Activated CD4-positive, alpha-beta T cell treated with anti-CD3 and anti-CD28 coated beads, Interleukin-2, amount 50 U/mL, for 24 hours (primary cell): ENCODE data around the gene TCP11.

Source experiments
- DNase-seq, 2 donors: peaks; one replicate each; pipeline ENCODE4 v3.0.0-alpha.2; 2020; ENCODE audit warnings: low read depth in 1 of 2, low spot score in 1 of 2

The TCP11 gene

DNA sequence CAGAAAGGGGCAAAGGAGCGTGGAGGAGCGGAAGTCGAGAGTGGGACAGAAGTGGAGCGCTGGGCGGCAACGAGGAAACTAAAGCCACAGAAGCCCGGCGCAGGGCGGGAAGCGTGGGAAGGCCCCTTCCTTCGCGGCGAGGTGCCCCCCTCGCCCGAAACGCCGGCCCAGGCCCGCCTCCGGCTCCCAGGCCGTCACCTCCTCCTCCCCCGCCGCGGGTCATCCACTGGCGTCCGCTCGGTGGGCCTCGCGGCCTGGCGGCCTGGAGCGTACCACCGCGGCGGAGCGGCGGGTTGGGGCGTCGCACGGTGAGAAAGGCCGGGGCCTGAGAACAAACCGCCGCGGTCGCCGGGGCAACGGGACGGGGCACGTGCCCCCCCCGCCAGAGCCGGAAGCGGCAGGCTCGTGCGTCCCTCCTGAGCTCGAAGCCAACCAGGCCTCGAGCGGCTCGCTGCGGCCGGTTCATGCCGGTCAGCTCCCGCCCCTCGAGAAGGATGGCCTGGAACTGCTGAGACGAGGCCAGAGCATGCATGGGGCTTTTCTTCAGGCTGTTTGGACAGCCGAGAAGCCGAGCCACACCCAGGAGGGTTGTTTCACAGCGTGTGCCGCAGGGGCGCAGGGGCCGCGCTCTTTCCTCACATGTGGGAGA lies at the start of gene TCP11:
TSS of gene TCP11 (minus strand) at position 333 of the 649 bp plus-strand sequence. CDS start 469 bp downstream, outside the sequence.
- no peak for DNase-seq

DNA sequence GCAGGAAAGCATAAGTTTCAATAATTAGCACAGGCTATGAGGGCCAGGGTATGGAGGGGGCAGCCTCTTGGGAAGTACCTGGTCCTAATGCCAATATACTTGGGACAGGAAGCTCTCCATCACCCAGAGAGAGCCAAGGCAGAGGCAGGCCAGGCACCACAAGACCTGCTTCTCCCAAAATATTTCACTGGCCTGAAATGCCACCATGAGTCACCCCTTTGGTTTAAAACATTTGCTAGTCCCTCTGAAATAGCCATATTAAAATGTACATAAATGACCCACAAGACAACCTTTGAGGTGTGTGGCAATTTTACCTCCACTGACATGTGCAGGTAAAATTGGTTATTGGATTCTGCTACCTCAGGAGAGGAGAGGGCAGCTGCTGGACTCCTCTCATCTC lies 49.2 kb upstream of the TCP11 start:
- no peak for DNase-seq

DNA sequence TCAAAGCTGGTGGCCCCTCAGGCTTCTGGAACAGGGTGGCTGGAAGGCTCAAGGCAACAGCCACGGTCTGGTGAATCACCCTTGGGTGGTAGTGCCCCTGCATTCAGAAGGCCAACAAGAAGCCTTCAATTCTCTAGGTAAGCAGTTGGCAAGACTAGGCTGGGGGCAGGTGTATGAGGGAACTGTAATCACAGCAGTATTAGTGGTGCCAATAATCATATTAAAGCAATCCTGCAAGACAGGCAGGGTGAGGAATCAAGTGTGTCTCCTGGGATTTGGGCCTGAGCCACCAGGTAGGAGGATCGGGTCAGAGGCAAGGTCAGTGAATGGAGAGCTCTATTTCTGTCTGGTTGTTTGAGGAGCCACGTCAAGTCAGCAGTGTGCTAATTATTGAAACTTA lies 47.7 kb upstream of the TCP11 start:
- no peak for DNase-seq

DNA sequence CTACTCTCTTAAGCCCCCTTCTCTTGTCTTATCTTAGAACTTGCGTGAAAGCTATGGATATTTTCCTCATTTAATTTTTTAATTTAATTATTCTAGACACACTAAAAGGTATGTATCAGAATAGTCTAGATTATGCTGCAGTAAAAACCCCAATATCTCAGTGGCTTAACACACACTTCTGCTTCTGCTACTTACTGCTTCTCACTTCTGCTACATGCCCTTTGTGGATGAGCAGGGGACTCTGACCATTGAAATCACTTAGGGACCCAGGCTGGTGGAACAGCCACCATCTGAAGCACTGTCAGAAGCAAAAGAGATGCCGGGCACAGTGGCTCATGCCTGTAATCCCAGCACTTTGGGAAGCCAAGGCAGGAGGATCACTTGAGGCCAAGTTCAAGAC lies 45.4 kb upstream of the TCP11 start:
- DNase-seq, result no peak

DNA sequence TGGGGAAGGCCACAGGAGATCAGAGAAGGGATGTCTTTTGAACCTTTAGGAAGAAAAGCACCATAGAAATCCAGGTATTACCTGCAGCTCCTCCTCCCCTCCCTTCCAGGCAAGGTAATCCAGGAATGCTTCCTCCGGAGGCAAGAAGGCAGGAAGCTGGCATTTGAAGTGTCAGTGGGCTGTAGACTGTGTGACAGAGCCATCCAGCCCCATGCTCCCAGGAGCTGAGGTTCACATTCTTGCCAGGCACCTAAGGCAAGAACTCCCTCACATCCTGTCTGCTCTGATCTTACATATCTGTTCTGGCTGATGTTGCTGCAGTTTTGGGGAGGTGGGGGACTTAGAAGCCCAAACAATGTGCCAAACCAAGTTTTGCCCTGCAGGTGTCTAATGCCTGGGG lies 44.8 kb upstream of the TCP11 start:
- no peak for DNase-seq

DNA sequence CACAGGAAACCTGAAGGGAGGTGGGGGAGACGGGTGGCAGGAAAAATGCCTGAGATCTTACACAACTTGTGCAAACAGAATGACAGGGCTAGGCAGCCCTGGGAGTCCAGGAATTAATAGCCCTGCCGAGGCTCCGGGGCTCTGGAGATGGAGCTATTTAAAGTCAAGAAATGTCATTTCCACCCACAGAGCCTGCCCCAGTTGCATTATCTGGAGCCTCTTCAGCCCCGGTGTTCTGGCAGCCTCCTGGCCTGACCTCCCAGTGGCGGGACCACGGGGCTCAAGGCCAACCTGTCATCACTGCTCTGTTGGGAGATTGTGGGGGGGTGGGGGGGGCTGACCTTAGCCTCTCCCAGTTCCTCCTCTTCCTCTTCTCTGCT lies 44.2 kb upstream of the TCP11 start:
- DNase-seq, result no peak

DNA sequence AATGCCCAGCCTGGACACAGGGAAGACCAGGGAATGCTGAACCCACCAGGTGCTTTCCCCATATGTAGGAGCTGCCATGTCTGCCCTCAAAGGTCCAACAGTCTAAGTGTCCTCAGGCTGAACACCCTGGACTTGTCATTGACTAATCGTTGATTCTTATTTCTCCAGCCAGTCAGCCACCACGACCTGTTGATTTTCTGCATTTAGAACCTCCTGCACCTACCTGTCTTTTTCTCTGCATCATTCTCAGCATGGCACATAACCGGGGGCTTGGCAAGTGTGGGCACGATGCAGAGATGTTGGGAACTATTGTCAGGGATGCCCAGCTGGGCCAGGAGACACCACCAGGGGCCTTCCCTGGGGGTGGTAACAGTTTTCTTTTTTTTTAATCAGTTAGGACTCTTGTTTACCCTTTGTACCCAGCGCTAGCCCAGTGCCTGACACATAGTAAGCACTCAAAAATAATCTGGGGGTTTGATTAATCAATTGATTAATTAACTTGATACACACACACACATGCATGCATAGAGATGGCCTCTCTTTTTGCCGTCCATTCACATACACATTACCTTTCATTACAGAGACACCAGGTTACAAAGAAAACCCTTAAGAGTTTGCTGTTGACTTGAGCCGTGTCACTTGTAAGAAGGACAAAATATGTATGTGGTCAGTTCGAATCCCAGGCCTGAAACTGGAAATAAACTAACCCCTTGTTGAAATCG lies 43.6 kb upstream of the TCP11 start:
- DNase-seq, result no peak

DNA sequence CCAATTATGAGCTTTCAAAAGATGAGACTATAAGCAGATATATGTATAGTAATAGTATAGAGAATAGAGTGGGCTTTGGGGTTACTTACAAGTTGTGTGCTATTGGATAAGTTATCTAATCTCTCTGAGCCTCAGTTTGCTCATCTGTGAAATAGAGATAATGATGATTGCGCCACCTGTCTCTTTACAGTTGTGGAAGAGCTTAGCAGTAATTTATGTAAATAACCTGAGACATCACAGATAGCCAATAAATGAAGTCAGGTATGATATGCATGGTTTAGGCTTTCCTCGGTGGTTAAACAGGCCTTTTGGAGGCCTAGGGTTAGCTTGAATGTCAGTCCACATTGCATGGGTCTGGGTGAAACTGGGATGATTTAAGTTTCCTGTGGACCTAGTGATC lies 42.8 kb upstream of the TCP11 start:
- DNase-seq, result no peak

DNA sequence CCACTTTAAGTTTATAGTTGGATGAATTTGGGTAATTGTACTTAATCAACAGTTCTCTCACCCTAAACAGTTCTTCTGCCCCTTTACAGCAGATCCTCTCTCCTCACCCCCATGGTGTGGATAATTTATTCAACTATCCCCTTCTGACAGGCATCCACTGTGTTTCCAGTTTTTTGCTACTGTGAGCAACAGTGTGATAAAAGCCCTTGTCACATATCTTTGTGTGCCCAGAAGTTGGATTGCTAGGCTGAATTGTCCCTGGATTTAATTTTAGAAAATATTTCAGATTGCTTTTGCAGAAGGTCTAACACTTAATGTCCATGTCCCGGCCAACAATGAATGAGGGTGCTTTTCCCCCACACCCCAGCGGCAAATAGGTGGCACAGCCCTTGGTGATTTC lies 42.1 kb upstream of the TCP11 start:
- DNase-seq, result no peak

DNA sequence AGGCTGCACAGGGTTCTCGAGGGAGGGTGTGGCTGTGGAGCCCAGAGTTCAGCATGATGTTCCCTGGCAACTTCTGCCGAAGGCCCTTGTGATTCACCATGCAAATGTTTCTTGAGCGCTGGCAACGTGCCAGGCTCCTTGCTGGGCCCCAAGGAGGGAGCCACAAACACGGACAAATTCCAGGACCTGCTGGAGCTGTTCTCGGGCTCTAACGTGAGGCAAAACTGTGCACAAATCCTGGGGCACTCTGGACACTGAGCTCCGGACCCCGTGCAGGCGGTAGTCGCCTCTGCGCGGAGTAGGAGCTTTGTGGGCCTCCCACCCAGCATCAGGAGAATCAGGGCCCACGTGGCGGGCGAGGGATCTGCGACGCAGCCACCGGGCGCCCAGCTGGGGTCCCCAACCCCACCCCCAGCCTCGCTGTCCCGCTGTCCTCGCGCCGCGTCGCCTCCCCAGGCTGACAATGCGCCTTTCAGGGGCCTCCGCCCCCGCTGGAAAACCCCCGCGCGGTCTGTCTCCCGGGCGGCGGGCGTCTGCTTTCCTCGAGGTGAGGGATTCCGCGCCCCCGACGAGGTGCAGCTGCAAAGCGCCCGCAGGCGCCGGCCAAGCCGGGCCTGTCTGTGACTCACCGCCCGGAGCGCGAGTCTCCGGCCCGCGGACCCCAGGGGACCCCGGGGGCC lies 40.9 kb upstream of the TCP11 start:
- DNase-seq, result no peak

DNA sequence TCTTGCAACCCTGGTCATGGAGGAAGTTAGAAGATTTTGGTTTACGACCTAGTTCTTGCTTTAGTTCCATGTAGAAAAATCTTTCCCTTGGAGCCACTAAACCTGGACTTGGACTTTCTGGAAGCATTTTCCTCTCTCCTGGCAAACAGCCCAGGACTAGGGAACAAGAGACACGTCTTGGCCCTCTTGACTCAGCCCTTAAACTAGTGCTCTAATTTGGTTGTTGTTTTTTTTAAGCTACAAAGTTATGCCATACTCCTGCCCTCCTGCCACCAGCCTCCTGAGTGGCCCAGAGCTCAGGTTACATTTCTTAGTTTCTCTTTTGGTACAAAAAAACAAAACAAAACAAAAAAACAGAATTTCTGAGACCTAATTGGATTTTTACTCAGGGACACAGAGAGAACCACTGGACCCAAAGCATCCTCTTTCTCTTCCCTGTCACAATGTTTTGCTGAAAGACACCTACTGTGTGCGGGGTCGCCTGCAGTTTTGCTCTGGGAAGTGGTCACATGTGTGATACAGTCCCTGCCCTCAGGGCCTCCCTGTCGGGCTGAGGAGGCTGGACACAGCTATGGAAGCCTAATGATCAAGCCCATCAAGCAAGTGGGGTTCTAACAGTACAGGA lies 40.3 kb upstream of the TCP11 start:
- no peak for DNase-seq

DNA sequence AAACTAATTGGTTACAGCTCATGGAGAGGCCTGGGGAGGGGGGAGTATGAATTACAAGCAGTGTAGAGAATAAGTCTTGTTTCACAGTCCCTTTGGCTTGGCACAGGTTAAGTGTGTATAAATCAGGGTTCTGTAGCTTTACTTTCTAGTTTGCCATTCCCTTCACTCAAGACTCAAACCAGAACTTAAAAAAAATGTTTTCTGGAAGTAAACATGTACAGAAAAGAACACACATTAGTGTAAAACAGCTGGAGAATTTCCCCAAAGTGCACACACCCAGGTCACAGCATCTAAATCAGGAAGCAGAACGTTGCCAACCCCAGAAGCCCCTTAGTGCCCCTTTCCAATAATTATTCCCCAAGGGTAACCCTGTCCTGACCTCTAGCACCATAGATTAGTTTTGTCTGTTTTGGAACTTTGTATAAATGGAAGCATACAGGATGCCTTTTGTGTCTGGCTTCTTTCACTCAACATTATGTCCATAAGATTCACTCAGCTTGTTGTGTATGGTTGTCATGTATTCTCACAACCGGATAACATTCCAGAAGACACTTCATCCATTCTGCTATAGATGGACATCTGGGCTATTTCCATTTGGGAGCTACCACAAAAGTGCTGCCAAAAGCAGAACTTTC lies 38.9 kb upstream of the TCP11 start:
- DNase-seq, result no peak

DNA sequence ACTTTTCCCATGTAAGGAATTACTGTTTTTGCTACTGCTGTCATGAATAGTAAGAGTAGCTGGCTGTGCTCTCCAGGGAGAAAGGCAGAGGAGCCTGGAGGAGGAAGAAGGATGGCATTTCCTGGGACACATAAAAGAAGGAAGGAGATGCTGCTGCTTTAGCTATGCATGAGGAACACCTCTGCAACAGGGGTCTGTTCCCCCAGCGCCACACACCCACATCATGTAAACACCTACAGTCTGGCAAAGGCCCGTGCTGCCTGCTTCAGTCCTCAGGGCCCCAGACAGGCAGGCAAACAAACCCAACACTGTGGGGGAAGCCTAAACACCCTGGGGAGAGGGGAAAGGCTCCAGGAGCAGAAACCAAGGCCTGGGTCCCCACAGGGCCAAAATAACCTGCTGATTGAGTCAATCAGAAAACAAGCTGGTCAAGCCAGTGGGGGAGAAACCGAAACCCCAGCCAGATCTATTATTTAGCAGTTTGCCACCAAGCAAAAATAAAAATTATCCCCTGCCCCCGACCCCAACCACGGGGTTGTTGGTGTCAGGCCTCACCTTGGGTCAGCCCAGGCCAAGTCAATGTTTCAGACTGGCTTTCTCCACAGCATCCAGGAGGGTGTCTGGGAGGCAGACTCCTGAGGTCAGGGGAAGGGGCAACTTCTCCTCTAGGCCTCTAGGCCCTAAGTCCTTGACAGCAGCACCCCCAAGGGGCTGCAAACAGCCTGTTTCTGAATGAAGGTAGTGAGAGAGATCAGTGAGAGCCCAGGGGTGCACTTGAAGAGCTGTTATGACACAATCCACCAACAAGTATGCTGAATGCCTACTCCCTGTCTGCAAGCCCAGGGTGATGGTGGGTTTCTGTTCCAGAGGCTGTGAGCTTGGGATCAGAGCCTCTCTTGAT lies 38.0 kb upstream of the TCP11 start:
- DNase-seq, result no peak

DNA sequence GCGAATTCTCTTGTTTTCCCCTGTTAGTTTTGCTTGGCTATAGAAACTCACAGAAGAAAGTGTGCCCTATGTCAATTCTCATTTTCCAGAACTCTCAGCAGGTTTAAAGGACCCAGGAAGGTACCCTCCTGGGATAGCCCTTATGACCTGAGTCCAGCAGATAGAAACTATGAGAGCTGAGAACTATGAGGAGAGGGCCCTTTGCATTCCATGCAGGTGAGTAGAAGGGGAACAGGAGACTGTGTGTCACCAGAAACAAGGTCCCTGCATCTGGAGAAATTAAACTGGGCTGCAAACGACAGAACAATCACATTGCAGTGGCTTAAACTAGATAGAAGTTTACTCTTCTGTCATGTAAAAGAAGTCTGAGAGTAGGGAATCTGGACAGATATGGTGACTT lies 36.9 kb upstream of the TCP11 start:
- DNase-seq, result no peak

DNA sequence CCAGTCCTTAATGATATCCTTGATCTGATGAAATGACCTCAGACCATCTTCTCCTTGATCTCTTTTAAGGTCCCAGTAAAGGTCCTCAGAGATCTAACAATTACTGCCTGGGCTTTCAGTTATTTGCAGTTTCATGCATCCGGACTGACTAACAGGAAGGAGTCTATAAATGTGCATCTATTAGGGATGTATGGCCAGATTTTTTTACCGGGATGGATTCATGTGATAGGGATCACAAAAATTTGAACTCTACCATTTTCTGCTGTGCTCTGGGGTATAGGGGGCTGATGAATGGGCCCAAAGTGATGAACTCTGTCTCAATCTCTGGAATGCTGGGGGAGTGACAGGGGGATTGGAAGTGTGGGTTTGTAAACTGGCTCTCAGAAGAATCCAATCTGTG lies 36.5 kb upstream of the TCP11 start:
- no peak for DNase-seq

DNA sequence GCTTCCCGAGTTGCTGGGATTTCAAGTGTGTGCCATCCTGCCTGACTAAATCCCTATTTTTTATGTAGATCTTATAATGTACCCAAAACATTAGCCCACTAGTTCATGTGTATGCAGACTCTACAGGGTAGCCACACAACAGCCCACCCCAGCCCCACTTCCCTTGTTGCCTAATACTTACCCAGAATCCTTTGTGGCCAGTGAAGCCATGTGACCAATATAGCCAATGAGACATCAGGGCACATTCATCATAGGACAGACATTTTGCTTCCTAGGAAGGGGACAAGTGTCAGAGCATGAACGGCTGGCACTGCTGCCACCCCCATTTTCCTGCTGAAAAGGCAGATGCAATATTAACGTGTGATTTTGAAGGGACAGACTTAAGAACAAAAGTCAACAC lies 36.0 kb upstream of the TCP11 start:
- DNase-seq, result no peak

DNA sequence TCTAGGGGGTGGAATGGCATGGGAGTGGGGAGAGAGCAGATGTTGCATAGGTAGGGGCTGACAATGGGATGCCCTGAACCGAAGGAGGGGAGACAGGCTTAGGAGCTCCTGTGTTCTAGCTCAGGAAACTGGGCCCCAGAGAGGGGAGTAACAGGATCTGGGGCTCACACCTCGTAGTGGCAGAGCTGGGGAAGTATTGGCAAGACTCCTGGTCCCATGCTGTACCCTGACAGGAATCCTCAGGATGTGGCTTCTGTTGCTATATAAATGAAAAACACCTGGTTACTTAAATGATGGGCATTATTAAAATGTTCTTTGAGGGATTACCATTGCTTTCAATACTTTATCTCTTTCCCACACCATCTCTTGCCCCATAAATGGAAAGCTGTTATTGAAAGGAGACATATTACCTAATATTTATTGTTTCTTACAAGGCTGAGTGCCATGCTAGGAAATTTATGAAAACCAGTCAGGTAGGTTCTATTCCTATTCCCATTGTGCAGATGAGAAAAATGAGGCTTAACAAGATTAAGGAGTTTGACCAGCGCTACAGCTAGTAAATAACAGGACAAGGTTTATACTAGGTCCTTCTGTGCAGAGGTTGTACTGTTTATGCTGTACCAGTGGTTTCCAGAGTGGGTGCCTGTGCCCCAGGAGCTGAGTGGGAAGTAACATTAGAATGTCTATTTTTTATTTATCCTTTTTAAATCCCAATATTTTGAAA lies 35.3 kb upstream of the TCP11 start:
- no peak for DNase-seq

DNA sequence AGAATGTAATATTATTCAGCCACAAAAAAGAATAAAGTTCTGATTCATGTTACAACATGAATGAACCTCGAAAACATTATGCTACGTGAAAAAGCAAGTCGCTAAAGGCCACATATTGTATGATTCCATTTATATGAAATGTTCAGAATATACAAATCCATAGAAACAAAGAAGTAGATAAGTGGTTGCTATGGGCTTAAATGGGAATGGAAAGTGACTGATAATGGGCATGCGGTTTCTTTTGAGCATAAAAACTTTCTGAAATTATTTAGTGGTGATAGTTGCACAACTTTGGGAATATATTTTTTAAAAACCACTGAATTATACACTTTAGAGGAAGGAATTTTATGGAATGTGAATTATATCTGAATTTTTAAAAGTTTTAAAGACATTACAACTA lies 33.4 kb upstream of the TCP11 start:
- no peak for DNase-seq

DNA sequence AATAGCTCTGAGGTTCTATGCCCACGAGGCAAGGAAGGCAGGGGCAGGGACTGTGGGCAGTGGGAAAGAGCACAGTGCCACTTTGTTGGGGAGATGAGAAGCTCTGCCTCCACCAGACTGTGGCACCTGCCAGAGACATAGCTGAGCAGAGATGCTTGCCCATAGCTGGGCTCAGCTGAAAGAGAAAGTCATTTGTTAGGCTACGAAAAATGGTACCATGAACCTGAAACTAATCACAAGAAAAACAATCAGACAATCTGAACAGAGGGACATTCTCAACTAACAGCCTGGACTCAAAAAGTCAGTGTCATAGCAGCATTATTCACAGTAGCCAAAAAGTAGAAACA lies 32.9 kb upstream of the TCP11 start:
- DNase-seq, result no peak
